Measurements from ENCODE around the gene CIC.

The CIC gene

GRCh38 chr19:42241279-42241678 lies 27.8 kb upstream of the CIC start:
- TF ChIP-seq CTCF (conservative IDR thresholded peaks at IDR 0.05; ENCODE audit: low read depth, low read length), result no peak
- peak overlapping the region; percentile 57 for H3K4me2 ChIP-seq
- peak overlapping the region; percentile 72; the same call in 1 of the 2 replicates for H3K9ac ChIP-seq
- no peaks in the 10 kb centered on the region for H4K20me1 ChIP-seq (ENCODE audit: insufficient read depth)
- H3K36me3 ChIP-seq (ENCODE audit: insufficient read depth), result no peaks in the 10 kb centered on the region
- no peak overlapping the region for H3K4me3 ChIP-seq (IDR thresholded peaks at IDR 0.05; ENCODE audit: insufficient read depth, low read depth, low read length)
- H3K27me3 ChIP-seq (ENCODE audit: insufficient read depth, low read depth), result no peaks in the 10 kb centered on the region
- peaks cover 24% of the 10 kb centered on the region for H3K79me2 ChIP-seq (ENCODE audit: insufficient read depth, low read depth)
- H3K27ac ChIP-seq, result no peak overlapping the region
- H3K4me1 ChIP-seq (ENCODE audit: low read depth, poor library complexity, severe bottlenecking), result peaks cover 30% of the 10 kb centered on the region
- no peak overlapping the region; the same call in 1 of the 2 replicates for H2AFZ ChIP-seq (ENCODE audit: low read depth)

- TF ChIP-seq CTCF (conservative IDR thresholded peaks at IDR 0.05; ENCODE audit: low read depth, low read length), result no peak
Measured at GRCh38 chr19:42242069-42242511, 27.0 kb upstream of the CIC start.

GRCh38 chr19:42242512-42243409 lies 26.3 kb upstream of the CIC start, which contains the start of gene GSK3A:
Gene GSK3A (minus strand): TSS chr19:42242602. CDS start chr19:42242465, 137 bp downstream.
- peak within 1 kb of the TSS; percentile 75 for H3K4me2 ChIP-seq
- H3K27ac ChIP-seq, result peak within 1 kb of the TSS; percentile 44
- no peak for TF ChIP-seq CTCF (conservative IDR thresholded peaks at IDR 0.05; ENCODE audit: low read depth, low read length)

More at GRCh38 chr19:42242069-42242511, 27.0 kb upstream of the CIC start:
- H3K36me3 ChIP-seq (ENCODE audit: insufficient read depth), result no peaks in the 10 kb centered on the region
- peaks cover 24% of the 10 kb centered on the region for H3K79me2 ChIP-seq (ENCODE audit: insufficient read depth, low read depth)
- peak overlapping the region; percentile 72 for H3K9ac ChIP-seq
- peak overlapping the region; percentile 31; the same call in 1 of the 2 replicates for H2AFZ ChIP-seq (ENCODE audit: low read depth)
- no peak overlapping the region for H3K4me3 ChIP-seq (IDR thresholded peaks at IDR 0.05; ENCODE audit: insufficient read depth, low read depth, low read length)
- no peaks in the 10 kb centered on the region for H4K20me1 ChIP-seq (ENCODE audit: insufficient read depth)
- peak overlapping the region; percentile 17; the same call in 1 of the 2 replicates for H3K27ac ChIP-seq
- peaks cover 38% of the 10 kb centered on the region for H3K4me1 ChIP-seq (ENCODE audit: low read depth, poor library complexity, severe bottlenecking)
- H3K27me3 ChIP-seq (ENCODE audit: insufficient read depth, low read depth), result no peaks in the 10 kb centered on the region
- peak overlapping the region; percentile 57 for H3K4me2 ChIP-seq

GRCh38 chr19:42244347-42245220 lies 24.5 kb upstream of the CIC start:
- peaks cover 23% of the 10 kb centered on the region for H3K79me2 ChIP-seq (ENCODE audit: insufficient read depth, low read depth)
- peak overlapping the region; percentile 72; the same call in 1 of the 2 replicates for H3K9ac ChIP-seq
- H3K4me1 ChIP-seq (ENCODE audit: low read depth, poor library complexity, severe bottlenecking), result peaks cover 39% of the 10 kb centered on the region
- no peaks in the 10 kb centered on the region for H4K20me1 ChIP-seq (ENCODE audit: insufficient read depth)
- peak; percentile 65 for TF ChIP-seq CTCF (conservative IDR thresholded peaks at IDR 0.05; ENCODE audit: low read depth, low read length)
- H2AFZ ChIP-seq (ENCODE audit: low read depth), result peak overlapping the region; percentile 26; the same call in 1 of the 2 replicates
- peak overlapping the region; percentile 75 for H3K4me2 ChIP-seq
- H3K27ac ChIP-seq, result peak overlapping the region; percentile 44; the same call in 1 of the 2 replicates
- H3K36me3 ChIP-seq (ENCODE audit: insufficient read depth), result no peaks in the 10 kb centered on the region
- peak overlapping the region; percentile 5 for H3K4me3 ChIP-seq (IDR thresholded peaks at IDR 0.05; ENCODE audit: insufficient read depth, low read depth, low read length)
- H3K27me3 ChIP-seq (ENCODE audit: insufficient read depth, low read depth), result no peaks in the 10 kb centered on the region

More at GRCh38 chr19:42242512-42243409, 26.3 kb upstream of the CIC start, which contains the start of gene GSK3A:
- H3K4me1 ChIP-seq (ENCODE audit: low read depth, poor library complexity, severe bottlenecking), result peaks cover 41% of the 10 kb centered on the region
- H3K79me2 ChIP-seq (ENCODE audit: insufficient read depth, low read depth), result peaks cover 24% of the 10 kb centered on the region
- H4K20me1 ChIP-seq (ENCODE audit: insufficient read depth), result no peaks in the 10 kb centered on the region
- H3K9ac ChIP-seq, result peak within 1 kb of the TSS; percentile 72
- H3K4me3 ChIP-seq (IDR thresholded peaks at IDR 0.05; ENCODE audit: insufficient read depth, low read depth, low read length), result peak within 1 kb of the TSS; percentile 41
- no peaks in the 10 kb centered on the region for H3K27me3 ChIP-seq (ENCODE audit: insufficient read depth, low read depth)
- peak within 1 kb of the TSS; percentile 31 for H2AFZ ChIP-seq (ENCODE audit: low read depth)
- H3K36me3 ChIP-seq (ENCODE audit: insufficient read depth), result no peaks in the 10 kb centered on the region
